GM21619 (cell line): ENCODE measurements around the gene XRCC5.

Source experiments
- ATAC-seq: cut with Tn5 transposase; IDR thresholded peaks from one replicate; pipeline ENCODE4 v1.9.1; 2021; ENCODE audit not compliant: unreplicated experiment

Gene XRCC5

DNA sequence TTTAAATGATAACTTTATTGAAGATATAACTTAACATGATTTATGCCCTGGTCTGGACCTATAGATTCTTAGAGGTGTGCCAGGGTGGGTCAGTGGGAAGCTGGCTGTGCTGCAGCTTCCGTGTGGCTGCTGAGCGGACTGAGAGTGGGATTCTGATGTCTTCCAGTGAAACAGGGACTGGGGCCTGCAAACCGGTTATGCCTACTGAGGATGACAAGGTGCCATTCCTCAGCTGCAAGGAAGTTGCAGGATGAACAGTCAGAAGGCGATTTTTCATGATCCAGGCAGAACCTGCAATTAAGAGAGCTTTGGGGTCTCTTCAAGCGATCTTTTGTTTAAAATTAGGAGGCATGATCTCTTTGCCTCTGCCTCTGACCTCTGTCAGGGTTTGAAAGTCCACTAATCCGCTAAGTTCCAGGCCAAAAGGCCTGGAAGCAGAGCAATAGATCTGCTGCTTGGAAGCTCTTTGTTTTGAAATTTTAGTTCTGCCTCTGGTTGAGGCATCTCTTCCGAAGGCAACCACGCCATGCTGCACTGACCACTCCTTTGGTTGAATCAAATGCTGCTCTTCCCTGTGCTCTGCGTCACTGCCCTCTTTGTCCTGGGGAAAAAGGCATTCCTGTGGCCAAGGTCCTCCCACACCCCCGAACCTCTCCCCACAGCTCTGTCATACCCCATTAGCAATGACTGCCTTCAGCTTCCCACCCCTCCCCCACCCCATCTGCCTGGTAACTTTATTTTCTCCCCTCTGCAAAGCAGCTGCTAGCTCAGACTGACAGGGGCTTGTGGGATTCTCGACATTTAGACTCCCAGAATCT, 25.5 kb upstream of the XRCC5 start:
- ATAC-seq: no peak

DNA sequence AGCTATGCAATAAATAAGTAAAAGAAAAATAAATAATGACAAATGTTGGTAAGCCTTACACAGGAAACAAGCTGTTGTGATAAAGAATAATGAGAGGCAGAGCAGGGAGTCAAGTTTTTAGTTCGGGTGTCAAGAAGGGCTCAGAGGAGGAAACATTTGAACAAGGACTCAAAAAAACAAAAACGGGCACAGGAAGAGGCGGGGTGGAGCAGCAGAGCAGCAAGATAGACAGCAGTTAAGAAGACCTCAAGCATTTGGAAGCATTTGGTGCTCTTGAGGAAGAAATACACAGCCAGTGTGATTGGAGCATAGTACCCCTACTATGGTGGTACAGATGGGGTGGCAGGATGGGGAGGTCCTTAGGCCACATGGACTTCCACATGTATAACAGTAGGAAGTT, 24.6 kb upstream of the XRCC5 start:
- ATAC-seq: no peak

GRCh38 chr2:216086207-216086893, 22.8 kb upstream of the XRCC5 start:
- ATAC-seq: no peak

- peak; percentile 63 for ATAC-seq
Observed at GRCh38 chr2:216090369-216090786, 18.8 kb upstream of the XRCC5 start.

- ATAC-seq: no peak
Observed at GRCh38 chr2:216092646-216093045, 16.5 kb upstream of the XRCC5 start.

DNA sequence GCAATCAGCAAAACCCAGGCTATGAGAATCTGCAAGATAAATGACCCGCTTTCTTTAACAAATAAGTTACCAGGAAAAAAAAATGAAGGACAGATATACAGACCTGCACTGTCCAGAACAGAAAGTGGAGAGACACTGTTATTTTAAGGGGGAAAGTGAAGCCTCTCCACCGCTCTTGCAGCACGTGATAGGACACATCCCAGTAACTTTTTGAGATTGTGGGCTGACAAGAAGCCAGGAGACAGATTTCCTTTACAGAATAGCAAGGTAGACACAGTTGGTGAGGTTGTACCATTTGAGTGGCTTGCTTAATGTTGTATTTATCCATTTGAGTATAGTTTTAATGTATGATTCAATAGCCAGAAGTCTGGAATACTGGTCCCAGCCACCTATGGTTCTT, 14.4 kb upstream of the XRCC5 start:
- no peak for ATAC-seq

- ATAC-seq: no peak
Observed at GRCh38 chr2:216098421-216099334, 10.5 kb upstream of the XRCC5 start.

GRCh38 chr2:216101109-216101508, 8.0 kb upstream of the XRCC5 start:
- no peak for ATAC-seq

DNA sequence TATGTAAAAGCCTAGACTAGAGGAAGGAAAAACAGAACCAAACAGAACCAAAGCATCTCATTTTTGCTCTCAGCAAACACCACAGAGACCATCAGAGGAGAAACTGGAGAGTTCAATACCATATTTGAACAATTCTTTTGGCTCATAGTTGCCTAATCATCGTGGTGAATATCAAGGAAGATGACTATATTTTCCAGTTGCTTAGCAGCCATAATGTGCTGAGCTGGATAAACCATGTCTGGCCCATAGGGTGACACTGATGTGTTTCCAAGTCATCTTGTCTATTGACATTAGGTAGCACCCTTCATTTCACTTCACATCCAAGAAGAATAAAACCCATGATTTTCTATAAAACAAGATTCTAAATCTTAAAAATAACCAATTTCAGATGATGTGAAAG, 5.9 kb upstream of the XRCC5 start:
- ATAC-seq: no peak

DNA sequence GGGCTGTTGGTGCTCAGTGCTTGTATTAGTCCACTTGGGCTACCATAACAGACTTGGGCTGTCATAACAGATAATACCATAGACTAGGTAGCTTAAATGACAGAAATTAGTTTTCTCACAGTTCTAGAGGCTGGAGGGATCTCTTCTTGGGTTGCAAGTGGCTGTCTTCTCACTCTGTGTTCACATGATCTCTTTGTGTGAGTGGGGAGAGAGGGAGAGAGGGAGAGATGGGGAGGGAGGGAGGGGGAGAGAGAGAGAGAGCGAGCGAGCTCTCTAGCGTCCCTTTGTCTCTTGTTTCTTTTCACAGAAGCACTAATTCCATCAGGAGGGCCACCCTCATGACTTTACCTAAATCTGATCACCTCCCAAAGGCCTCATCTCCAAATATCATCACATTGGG, 4.5 kb upstream of the XRCC5 start:
- no peak for ATAC-seq

- no peak for ATAC-seq
Observed at GRCh38 chr2:216107320-216107719, 1.8 kb upstream of the XRCC5 start.

- ATAC-seq: no peak
Observed at GRCh38 chr2:216107760-216108159, 1.4 kb upstream of the XRCC5 start.

DNA sequence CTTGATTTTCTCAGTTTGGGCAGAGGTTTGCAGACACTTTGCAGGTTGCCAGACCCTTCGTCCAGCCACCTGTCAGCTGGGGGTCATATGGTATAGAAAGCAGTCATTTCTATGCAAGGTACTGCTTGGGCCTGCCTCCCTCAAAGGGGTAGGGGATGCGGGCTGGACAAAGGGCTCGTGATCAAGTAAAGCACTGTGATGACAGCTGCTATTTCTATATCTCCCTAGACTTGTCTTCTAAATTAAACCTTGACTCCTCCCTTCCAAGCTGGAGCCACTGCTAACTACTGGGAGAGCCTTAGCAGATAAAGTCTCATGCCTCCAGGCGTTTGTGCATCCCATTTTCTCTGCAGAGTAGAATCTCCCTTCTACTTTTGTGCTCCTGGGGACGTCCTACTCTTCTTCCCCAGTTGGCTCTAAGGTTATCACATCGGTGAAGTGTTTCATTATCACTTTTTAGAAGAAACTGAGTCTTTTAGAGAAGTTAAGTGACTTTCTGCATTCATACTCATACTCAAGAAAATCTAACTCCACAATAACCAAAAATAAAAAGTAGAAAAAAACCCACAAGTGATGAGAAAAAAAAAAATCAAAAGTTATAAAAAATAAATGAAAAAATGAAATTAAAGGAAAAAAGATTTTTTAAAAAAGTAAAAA, 710 bp upstream of the XRCC5 start:
- no peak for ATAC-seq

DNA sequence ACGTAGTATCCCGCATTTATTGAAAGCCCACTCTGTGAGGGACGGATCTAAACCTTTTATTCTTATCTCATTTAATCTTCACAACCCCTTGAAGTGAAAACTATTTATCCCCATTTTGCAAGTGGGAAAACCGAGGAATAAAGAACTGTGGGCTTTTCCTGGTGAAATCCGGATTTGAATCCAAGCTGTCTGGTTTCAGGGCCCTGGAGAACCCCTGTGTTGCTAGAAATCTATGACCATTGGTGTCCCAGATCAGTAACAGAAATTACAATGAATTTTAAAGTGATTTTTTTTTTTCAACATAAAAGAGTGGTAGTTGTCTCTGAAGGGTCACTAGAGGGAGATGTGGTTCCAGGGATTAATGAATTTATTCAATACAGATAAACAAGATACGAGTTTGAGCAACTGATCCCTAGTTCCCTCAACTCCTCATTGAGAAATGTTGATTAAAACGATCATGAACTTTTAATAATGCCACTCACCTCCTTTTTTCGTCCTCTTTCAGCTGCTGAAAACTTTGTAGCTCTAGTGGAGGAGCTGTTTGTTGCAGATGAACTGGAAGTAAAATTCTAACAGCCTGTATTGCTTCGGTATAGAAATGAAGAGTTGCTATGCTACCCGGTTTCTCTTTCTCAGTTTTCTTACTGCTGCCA, 940 bp downstream of the XRCC5 start:
- ATAC-seq: no peak

DNA sequence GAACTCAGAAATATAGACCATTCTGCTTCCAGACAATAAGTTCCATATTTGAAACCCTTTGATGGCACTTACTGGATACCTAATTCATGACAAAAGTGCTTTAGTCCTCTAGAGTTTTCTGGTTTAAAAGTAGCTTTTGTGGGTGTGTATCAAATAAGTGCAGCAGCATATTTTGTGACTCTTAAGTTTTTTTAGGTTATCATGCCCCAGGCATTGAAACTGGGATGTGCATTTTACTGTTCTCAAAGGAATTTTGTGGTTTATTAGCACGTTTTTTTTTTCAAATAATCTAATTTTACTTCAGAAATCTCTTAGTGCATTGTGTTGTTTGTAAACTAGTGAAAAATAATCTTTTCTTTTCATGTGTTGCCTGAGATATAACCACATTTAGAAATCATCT, 1.5 kb downstream of the XRCC5 start:
- ATAC-seq: no peak

- no peak for ATAC-seq
Observed at GRCh38 chr2:216111122-216111521, 2.0 kb downstream of the XRCC5 start.

GRCh38 chr2:216112926-216113325, 3.8 kb downstream of the XRCC5 start:
- no peak for ATAC-seq

- ATAC-seq: peak; percentile 68
Observed at GRCh38 chr2:216113572-216113971, 4.4 kb downstream of the XRCC5 start.

- ATAC-seq: peak; percentile 1
Observed at GRCh38 chr2:216114382-216114713, 5.2 kb downstream of the XRCC5 start.

DNA sequence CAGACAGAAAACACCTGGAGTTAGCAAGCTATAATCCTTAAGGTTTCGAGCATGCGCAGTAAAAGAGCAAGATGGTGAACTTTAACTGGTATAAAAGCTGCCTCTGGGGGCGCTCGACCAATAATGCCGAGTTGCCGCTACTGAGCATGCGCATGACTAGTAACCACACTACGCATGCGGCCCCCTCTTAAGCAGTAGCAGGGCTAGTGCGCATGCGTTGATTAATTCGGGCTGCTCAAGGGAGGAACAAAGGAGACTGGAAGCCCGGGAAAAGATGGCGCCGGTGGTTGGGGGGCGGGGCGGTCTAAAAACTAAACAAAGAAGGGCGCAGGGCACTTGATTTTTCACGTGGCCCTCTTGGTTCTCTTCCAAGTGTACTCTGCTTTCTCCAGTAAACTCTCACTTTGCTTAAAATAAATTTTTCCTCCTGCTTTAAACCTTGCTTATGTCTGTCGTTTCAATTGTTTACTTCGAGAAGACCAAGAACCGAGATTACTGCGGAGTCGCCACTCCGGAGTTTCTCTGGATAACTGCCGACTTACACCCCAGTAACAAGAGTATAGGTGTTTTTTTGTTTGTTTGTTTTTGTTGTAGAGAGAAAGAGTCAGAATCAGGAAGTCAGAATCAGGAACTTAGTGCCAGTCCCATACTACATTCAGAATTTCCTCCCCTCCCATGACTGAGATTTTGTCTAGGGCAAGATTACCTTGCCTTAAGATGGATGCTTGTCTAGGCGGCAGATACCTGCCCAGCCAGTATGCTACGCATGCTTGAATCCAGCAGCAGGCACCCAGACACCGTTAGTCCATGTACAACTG, 5.8 kb downstream of the XRCC5 start:
- ATAC-seq: peak; percentile 39
